Progenitor cell of endocrine pancreas (in vitro differentiated cells): ENCODE results near the gene ZG16B. TPM values are rescaled to one million over a fixed set of nuclear protein-coding genes. Genes with fewer than 3 reads are reported as not detected.

ENCODE experiments used
- DNase-seq: peaks from one replicate; pipeline ENCODE4 v3.0.0; 2021; ENCODE audit warnings: low spot score; ENCODE audit not compliant: unreplicated experiment
- H3K27ac Mint-ChIP-seq: 2 replicates; pipeline ENCODE4 v1.8.0; 2021; ENCODE audit warnings: mild to moderate bottlenecking, moderate library complexity, mixed read lengths
- H3K27me3 Mint-ChIP-seq: 2 replicates; pipeline ENCODE4 v1.8.0; 2021; ENCODE audit warnings: mixed read lengths
- H3K36me3 Mint-ChIP-seq: 2 replicates; pipeline ENCODE4 v1.8.0; 2022; ENCODE audit warnings: mixed read lengths; ENCODE audit not compliant: insufficient read depth
- H3K4me1 Mint-ChIP-seq: 2 replicates; pipeline ENCODE4 v1.8.0; 2021; ENCODE audit warnings: low read depth, mixed read lengths
- H3K4me3 Mint-ChIP-seq: 2 replicates; pipeline ENCODE4 v1.8.0; 2021; ENCODE audit warnings: low read depth, mild to moderate bottlenecking, moderate library complexity, mixed read lengths
- H3K9me3 Mint-ChIP-seq: 2 replicates; pipeline ENCODE4 v1.8.0; 2021; ENCODE audit warnings: low read depth, mixed read lengths
- total RNA-seq: library from RNA; stranded (reverse); gene quantifications from 2 replicates; pipeline ENCODE4 v1.2.1, GENCODE V29; 2021
- TF ChIP-seq, protein P1 (sequence below): fragments of 200-600 bp; sonication (generic); IDR thresholded peaks from one replicate; pipeline ENCODE4 v1.5.0; 2021; ENCODE audit warnings: antibody characterized with exemption, mild to moderate bottlenecking; ENCODE audit not compliant: unreplicated experiment

ZG16B gene
- total RNA-seq, 1 donor from 2014 or later: not detected

DNA sequence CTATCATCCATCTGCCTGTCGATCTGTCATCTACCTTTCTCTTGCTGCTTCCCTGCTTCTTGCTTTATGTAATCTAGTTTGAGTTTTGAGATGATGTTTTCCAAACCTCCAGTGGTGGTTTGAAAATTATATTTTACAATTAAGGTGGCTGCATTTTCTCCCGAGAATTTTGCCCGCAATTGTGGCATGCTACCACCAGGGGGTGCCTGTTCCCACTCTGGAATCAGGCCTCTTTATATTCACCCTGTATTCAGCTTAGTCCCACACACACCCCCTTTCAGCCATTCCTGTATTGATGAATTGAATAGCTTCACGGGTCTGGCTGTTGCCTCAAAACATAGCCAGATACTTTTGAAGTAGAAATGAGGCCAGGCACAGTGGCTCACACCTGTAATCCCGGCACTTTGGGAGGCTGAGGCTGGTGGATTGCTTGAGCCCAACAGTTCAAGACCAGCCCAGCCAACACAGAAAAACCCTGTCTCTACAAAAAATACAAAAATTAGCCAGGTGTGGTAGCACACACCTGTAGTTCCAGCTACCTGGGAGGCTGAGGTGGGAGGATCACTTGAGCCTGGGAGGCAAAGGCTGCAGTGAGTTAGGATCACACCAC, 24.7 kb downstream of the ZG16B start:
- Mint-ChIP-seq H3K4me1 (peaks cover 4% of the 10 kb centered on the region), H3K4me3 (no peak overlapping the region), H3K27ac (no peak overlapping the region), H3K27me3 (no peaks in the 10 kb centered on the region), H3K36me3 (peaks cover 11% of the 10 kb centered on the region), H3K9me3 (peaks cover 7% of the 10 kb centered on the region)
- TF ChIP-seq, protein P1, sequence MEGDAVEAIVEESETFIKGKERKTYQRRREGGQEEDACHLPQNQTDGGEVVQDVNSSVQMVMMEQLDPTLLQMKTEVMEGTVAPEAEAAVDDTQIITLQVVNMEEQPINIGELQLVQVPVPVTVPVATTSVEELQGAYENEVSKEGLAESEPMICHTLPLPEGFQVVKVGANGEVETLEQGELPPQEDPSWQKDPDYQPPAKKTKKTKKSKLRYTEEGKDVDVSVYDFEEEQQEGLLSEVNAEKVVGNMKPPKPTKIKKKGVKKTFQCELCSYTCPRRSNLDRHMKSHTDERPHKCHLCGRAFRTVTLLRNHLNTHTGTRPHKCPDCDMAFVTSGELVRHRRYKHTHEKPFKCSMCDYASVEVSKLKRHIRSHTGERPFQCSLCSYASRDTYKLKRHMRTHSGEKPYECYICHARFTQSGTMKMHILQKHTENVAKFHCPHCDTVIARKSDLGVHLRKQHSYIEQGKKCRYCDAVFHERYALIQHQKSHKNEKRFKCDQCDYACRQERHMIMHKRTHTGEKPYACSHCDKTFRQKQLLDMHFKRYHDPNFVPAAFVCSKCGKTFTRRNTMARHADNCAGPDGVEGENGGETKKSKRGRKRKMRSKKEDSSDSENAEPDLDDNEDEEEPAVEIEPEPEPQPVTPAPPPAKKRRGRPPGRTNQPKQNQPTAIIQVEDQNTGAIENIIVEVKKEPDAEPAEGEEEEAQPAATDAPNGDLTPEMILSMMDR: peak; percentile 59
- no peak for DNase-seq

DNA sequence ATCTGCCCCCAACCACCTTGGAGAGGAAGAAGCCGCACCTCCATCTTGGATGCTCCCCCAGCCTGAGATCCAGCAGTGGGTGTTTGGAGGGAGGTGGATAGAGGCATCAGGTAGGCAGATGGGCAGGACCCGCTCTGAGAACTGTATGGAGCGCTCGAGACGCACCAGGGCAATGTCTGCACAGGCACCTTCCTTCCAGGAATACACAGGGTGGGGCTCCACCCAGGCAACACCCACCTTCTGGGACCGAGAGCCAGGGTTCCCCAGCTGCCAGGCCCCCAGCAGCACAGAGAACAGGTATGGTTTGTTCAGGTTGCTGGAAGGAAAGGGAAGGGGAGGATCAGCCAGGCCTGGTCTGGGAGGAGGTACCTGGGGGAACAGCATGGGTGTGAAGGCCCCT, 25.4 kb downstream of the ZG16B start:
- no peak for DNase-seq
- TF ChIP-seq, protein P1: no peak
- Mint-ChIP-seq H3K36me3 (peaks cover 11% of the 10 kb centered on the region), H3K27me3 (no peaks in the 10 kb centered on the region), H3K4me3 (no peak overlapping the region), H3K27ac (no peak overlapping the region), H3K9me3 (peaks cover 7% of the 10 kb centered on the region), H3K4me1 (peaks cover 4% of the 10 kb centered on the region)

DNA sequence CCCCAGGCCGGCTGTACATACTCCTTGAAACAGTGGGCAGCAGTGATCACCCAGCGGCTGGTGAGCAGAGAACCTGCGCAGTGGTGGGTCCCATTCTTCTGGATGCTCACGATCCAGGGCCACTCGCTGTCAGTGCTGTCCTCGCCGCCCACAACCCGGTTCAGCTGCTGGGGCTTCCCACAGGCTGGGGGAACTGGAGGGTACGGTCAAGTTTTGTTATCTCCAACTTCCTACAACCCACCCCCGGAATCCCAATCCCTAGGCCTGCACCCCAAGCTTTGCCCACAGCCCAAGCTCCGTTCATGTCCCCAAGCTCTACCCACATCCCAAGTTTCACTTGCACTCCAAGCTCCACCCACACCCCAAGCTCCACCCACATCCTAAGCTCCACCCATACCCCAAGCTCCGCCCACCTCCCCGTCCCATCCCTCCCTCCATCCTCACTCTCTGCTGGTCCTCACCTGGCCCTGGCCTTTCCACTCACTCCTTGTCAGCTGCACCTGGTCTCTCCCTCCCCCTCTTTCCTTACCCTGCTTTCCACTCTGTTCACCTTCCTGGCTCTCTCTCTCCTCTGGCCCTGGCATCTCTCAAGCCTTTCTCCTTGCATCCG, 26.1 kb downstream of the ZG16B start:
- Mint-ChIP-seq H3K4me3 (peak overlapping the region; percentile 50), H3K9me3 (peaks cover 7% of the 10 kb centered on the region), H3K36me3 (peaks cover 11% of the 10 kb centered on the region), H3K27ac (no peak overlapping the region), H3K27me3 (peaks cover 1% of the 10 kb centered on the region), H3K4me1 (peaks cover 4% of the 10 kb centered on the region)
- no peak for DNase-seq
- TF ChIP-seq, protein P1: no peak

DNA sequence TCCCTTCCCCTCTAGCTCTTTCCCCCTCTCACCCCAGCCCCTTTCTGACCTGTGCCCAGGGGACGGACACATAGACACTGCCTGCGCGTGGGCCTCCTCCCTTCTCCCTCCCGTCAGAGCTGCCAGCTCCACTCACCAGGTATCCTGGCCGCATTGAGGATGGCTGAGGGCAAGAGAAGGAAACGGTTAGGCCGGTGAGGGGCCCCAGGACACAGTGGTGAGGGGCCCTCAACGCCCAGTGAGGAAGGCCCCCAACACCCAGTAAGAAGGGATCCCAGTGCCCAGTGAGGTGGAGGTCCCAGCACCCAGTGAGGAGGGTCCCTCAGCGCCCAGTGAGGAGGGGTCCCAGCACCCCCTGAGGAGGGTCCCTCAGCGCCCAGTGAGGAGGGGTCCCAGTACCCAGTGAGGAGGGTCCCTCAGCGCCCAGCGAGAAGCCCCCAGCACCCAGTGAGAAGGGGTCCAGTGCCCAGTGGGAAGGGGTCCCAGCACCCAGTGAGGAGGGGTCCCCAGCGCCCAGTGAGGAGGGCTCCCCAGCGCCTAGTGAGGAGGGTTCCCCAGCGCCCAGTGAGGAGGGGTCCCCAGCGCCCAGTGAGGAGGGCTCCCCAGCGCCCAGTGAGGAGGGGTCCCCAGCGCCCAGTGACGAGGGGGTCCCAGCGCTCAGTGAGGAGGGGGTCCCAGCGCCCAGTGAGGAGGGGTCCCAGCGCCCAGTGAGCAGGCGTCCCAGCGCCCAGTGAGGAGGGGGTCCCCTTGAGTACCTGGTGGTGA, 26.8 kb downstream of the ZG16B start:
- Mint-ChIP-seq H3K9me3 (peaks cover 7% of the 10 kb centered on the region), H3K27ac (no peak overlapping the region), H3K4me3 (peak overlapping the region; percentile 88), H3K27me3 (peaks cover 5% of the 10 kb centered on the region), H3K4me1 (peaks cover 4% of the 10 kb centered on the region), H3K36me3 (peaks cover 11% of the 10 kb centered on the region)
- DNase-seq: no peak
- TF ChIP-seq, protein P1: no peak

DNA sequence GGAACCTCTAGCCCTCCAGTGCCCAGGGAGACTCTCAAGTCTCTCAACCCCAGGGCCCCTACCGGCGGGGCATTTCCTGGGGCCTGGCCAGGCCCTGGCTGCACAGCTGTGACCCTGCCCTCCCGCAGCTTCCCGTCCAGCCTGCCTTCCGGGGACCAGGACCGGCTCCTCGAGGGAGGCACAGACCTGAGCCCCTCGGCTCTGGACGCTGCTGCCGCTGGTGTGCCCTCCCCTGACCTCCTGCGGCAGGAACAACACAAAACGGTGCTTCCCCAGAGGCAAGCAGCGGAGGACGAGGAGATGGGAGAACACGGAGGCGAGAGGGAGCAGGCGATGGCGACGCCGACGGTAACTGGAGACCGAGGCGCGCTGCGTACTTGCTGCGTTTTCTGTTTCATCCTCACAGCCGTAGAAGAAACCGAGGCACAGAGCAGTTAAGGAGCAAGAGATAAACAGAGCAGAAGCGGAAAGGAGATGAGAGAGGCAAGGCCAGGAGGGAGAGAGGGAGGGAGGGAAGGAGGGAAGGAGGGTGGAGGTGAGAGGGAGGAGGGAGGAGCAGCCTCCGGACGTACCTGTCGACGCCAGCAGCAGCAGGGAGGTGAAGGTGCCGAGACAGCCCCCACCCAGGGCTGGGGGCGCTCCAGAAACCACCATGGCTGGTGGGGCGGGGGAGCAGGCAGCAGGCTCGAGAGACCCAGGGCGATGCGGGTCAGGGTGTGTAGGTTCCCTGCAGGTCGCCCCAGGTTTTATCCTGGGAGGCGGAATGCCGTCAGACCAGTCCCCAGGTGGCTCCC, 27.5 kb downstream of the ZG16B start, which contains the start of gene PRSS22:
Gene PRSS22 (minus strand): TSS at position 720 of the 794 bp plus-strand sequence. CDS start 66 bp downstream, at position 654.
- Mint-ChIP-seq H3K27me3 (peaks cover 5% of the 10 kb centered on the region), H3K4me3 (peak within 1 kb of the TSS; percentile 88), H3K27ac (peak within 1 kb of the TSS; percentile 91), H3K9me3 (peaks cover 7% of the 10 kb centered on the region), H3K36me3 (peaks cover 11% of the 10 kb centered on the region), H3K4me1 (peaks cover 4% of the 10 kb centered on the region)
- peak; percentile 71 for DNase-seq
- TF ChIP-seq, protein P1: no peak
